Dendritic cell treated with granulocyte-macrophage colony-stimulating factor and Interleukin-4, amounts not matched to agents 40 ng/mL and 50 ng/mL, for 4 days (primary cell): ENCODE results near the gene TMEM259.
A peak's percentile ranks its signal among the peaks of the same experiment; 100 is the strongest.

Experiments used
- H3K27ac Mint-ChIP-seq: one replicate; pipeline ENCODE4 v1.8.0; 2022; ENCODE audit warnings: mild to moderate bottlenecking, mixed read lengths
- H3K27me3 Mint-ChIP-seq: one replicate; pipeline ENCODE4 v1.8.0; 2022; ENCODE audit warnings: mild to moderate bottlenecking, mixed read lengths
- H3K36me3 Mint-ChIP-seq: one replicate; pipeline ENCODE4 v1.8.0; 2022; ENCODE audit warnings: low read depth, mixed read lengths
- H3K4me1 Mint-ChIP-seq: one replicate; pipeline ENCODE4 v1.8.0; 2022; ENCODE audit warnings: low read depth, mixed read lengths
- H3K4me3 Mint-ChIP-seq: one replicate; pipeline ENCODE4 v1.8.0; 2022; ENCODE audit warnings: mild to moderate bottlenecking, moderate library complexity, mixed read lengths
- H3K9me3 Mint-ChIP-seq: one replicate; pipeline ENCODE4 v1.8.0; 2022; ENCODE audit warnings: mixed read lengths
- intact Hi-C: fragments of 100-400 bp; cut with micrococcal nuclease; formaldehyde crosslinking; loops from one replicate; pipeline ENCODE4 v1.15.0; 2022

TMEM259 gene

DNA sequence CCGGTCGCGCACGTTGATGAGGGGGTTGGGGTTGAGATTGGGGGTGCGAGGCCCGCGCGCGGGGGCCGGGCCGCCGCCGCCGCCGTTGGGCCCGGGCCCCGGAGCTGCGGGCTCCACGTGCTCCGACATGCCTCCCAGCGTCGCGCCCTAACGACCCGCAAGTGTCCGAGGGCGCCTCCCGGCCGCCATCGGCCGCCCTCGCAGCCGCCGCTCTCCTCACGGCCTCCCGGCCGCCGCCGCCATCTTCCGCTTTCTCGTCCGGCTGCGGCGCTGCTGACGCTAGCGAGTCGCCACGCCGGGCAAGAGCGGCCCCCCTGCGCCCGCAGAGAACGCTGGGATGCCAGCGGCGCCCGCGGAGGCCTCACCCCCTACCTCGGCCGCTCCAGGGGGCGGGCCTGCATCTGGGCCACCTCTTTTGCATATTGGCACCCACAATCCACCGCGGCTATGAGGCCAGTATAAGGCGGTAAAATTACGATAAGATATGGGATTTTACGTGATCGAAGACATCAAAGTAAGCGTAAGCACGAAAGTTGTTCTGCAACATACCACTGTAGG, at the start of gene TMEM259:
TSS of gene TMEM259 (minus strand) at position 256 of the 558 bp plus-strand sequence. CDS start at position 129, 127 bp downstream.
- Mint-ChIP-seq H3K36me3 (peaks cover 48% of the 10 kb centered on the region), H3K4me1 (peaks cover 59% of the 10 kb centered on the region), H3K27ac (peak within 1 kb of the TSS; percentile 96), H3K4me3 (peak within 1 kb of the TSS; percentile 97), H3K9me3 (no peaks in the 10 kb centered on the region), H3K27me3 (no peaks in the 10 kb centered on the region)
- intact Hi-C loops = loop anchor here (5.0 kb wide), 1 partner anchor 46 kb away; the partner anchor contains the start of gene ARHGAP45

DNA sequence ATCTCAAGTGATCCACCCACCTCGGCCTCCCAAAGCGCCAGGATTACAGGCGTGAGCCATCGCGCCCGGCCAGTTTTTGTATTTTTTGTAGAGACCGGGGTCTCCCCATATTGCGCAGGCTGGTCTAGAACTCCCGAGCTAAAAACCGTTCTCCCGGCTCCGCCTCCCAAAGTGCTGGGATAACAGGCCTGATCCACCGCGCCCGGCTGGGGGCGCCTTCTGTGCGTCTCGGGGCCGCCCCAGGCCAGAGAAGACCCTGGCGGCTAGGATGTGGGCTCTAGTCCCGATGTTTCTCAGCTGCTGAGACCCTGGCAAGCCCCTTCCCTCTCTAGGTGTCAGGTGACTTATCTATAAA, 49.6 kb upstream of the TMEM259 start:
- no peak overlapping the region for H3K4me3 Mint-ChIP-seq

DNA sequence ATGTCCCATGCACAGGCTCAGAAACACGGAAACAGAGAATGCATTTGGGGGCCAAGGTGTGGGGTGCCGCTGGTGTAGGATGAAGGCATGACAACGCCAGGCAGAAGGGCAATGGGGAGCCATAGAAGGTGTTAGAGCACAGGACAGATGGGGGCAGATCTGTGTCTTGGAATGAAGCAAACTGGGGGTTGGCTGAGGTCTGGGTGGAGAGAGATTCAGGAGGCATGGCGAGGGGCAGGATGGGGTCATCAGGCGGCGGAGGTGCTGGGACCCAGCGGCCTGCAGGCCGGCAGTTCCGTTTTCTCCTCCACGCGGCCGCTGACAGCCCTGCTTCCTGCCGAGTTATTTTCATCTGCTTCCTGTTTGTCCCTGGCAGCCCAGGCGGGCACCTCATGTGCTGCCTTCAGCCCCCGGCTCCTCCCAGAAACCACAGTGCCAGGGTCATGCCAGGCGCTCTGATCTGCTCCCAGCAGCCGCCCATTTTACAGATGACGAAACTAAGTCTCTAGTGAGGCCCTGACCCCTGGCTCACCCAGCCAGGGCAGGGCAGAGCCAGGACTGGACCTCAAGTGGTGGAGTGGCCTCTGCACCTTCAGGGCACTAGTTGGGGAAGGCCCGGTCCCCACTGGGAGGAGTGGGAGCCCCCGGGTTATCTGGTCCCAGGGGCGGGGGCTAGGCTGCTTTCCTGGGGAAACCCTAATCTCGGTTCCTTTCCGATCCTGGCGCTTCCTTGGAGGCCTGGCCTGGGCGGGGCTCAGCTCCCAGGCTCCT, 48.3 kb upstream of the TMEM259 start:
- Mint-ChIP-seq H3K4me1 (peaks cover 62% of the 10 kb centered on the region), H3K4me3 (peak overlapping the region; percentile 97), H3K36me3 (peaks cover 67% of the 10 kb centered on the region), H3K9me3 (no peaks in the 10 kb centered on the region), H3K27me3 (no peaks in the 10 kb centered on the region), H3K27ac (peak overlapping the region; percentile 91)
- intact Hi-C loops = loop anchor here (2.0 to 5.0 kb wide), 3 partner anchors 30 to 47 kb away; partner anchors contain the start of genes GPX4, RNU6-2 and TMEM259

More for the DNA sequence above, 49.6 kb upstream of the TMEM259 start:
- no peaks in the 10 kb centered on the region for H3K27me3 Mint-ChIP-seq
- H3K27ac Mint-ChIP-seq = no peak overlapping the region
- H3K4me1 Mint-ChIP-seq = peaks cover 55% of the 10 kb centered on the region
- H3K36me3 Mint-ChIP-seq = peaks cover 75% of the 10 kb centered on the region
- intact Hi-C loops = no loop called here
- no peaks in the 10 kb centered on the region for H3K9me3 Mint-ChIP-seq

DNA sequence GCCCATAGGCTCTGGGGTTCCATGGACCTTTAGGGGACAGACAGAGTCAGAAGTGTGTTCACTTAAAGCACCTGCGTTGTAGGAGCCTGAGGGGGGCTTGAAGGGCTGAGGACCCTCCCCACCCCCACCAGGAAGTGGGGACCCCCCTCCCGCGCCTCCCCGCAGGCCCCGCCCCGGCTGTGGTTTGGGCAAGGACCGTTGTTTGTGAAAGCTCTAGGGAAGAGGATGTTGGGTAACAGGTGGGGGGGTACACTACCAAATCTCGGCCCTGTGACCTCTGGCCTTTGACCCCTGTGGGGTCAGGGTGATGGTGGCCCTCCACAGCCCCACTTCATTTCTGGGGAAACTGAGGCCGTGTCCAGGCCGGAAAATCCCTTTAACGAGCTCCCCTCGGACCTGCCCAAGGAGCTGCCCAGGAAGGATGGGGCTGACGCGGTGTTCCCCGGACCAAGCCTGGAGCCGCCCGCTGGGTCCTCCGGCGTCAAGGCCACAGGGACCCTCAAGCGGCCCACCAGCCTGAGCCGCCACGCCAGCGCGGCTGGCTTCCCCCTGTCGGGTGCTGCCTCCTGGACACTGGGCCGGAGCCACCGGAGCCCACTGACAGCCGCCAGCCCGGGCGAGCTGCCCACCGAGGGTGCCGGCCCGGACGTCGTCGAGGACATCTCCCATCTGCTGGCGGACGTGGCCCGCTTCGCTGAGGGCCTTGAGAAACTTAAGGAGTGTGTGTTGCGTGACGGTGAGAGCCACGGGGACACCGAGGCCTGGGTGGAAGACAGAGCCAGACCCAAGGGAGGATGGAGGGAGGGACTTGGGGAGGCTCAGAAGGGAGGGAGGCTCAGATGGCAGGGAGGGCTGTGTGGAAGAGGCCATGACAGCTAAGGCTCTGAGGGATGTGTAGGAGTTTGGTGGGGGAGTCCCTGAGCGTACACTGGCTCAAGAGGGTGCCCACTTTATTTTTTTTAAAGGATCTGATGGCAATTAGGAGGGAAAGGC, 47.4 kb upstream of the TMEM259 start:
- peaks cover 62% of the 10 kb centered on the region for H3K36me3 Mint-ChIP-seq
- peaks cover 62% of the 10 kb centered on the region for H3K4me1 Mint-ChIP-seq
- intact Hi-C loops = loop anchor here (2.0 to 5.0 kb wide), 3 partner anchors 30 to 46 kb away; partner anchors contain the start of genes GPX4, RNU6-2 and TMEM259
- H3K4me3 Mint-ChIP-seq = peak overlapping the region; percentile 97
- peak overlapping the region; percentile 91 for H3K27ac Mint-ChIP-seq
- peaks cover 4% of the 10 kb centered on the region for H3K27me3 Mint-ChIP-seq
- no peaks in the 10 kb centered on the region for H3K9me3 Mint-ChIP-seq

DNA sequence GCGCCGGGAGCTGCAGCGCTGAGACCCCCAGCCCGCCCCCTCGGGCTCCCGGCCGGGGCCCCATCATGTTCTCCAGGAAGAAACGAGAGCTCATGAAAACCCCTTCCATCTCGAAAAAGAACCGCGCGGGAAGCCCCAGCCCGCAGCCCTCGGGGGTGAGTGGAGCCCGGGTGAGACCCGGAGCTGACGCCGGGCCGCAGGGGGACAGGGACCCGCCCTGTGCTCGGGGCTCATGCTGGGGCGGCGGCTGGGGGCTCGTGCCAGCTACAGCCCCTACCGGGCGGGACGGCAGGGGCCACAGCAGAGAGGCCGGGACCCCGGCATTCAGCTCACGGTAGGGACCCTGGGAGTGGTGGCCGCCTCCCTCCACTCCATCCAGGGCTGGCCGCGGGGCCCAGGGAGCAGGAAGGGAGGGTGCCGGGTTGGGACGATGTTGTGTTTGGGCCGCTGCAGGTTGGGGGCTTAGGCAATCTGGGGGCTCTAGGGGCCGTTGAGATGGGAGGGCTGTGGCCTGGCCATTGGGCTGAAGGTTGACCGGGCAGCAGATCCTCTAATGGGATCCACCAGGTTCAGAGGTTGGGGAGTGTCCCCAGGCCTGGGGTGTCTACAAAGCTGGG, 46.5 kb upstream of the TMEM259 start:
- H3K27me3 Mint-ChIP-seq = peaks cover 4% of the 10 kb centered on the region
- H3K4me1 Mint-ChIP-seq = peaks cover 56% of the 10 kb centered on the region
- H3K4me3 Mint-ChIP-seq = peak overlapping the region; percentile 97
- H3K9me3 Mint-ChIP-seq = no peaks in the 10 kb centered on the region
- intact Hi-C loops = loop anchor here (5.0 kb wide), 2 partner anchors 35 to 45 kb away; partner anchors contain the start of genes GPX4, RNU6-2 and TMEM259
- H3K36me3 Mint-ChIP-seq = peaks cover 58% of the 10 kb centered on the region
- peak overlapping the region; percentile 91 for H3K27ac Mint-ChIP-seq

DNA sequence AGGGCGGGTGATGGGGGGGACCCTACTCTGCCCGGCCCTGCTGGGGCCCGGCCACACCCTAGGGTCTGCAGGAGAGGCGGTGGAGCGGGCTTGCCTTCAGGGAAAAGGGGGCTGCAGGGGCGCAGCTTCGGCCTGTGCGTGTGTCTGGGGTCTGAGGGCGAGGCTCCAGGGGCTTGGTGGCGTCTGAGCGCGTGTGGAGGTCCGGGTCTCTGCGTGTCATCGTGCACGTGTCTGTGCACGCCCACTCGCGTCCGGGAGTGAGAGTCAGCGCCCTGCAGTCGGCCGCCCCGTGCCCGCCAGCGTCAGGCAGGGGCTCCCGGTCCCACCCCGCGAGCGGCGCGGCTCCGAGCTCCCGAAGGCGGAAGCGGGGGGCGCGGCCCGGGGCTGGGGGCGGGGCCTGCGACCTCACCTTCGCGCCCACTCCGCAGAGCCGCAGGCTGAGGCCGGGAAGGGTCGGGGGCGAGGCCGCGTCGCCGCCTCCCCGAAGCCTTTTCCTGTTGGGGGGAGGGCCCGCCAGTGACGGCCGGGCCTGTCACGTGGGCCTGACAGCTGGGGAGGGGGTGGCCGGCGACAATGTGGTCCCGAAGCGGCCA, 45.9 kb upstream of the TMEM259 start, which contains the start of gene ARHGAP45:
TSS of gene ARHGAP45 (plus strand) at position 420 of the 593 bp plus-strand sequence. CDS start 239 bp downstream, outside the sequence.
- Mint-ChIP-seq H3K27me3 (peaks cover 4% of the 10 kb centered on the region), H3K36me3 (peaks cover 58% of the 10 kb centered on the region), H3K27ac (peak within 1 kb of the TSS; percentile 91), H3K9me3 (no peaks in the 10 kb centered on the region), H3K4me3 (peak within 1 kb of the TSS; percentile 97), H3K4me1 (peaks cover 51% of the 10 kb centered on the region)
- intact Hi-C loops = loop anchor here (5.0 kb wide), 2 partner anchors 35 to 45 kb away; partner anchors contain the start of genes GPX4, RNU6-2 and TMEM259

DNA sequence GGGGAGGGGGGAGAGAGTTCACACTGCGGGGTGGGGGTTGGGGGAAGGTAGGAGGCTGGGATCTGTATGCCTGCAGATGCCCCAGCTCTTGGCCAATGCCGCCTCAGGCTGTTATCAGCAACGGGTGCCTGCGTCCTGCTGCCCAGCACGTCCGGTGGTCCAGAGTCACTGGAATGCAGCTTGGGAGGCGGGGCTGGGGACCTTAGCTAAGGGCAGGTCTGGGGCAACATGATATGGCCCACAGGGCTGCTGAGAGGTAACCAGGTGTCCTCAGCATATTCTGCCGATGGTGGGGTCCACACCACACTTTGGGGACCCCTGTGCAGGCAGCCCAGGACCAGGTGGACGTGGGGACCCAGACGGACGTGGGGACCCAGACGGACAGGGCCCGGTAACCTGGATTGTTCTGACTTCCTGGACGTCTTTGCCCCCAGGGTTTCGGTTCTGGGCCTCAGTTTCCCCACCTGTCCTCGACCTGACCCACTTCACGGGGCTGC, 45.4 kb upstream of the TMEM259 start:
- no peaks in the 10 kb centered on the region for H3K9me3 Mint-ChIP-seq
- intact Hi-C loops = loop anchor here (5.0 kb wide), 2 partner anchors 36 to 44 kb away; partner anchors contain the start of genes GPX4, RNU6-2 and TMEM259
- peak overlapping the region; percentile 91 for H3K27ac Mint-ChIP-seq
- peaks cover 47% of the 10 kb centered on the region for H3K4me1 Mint-ChIP-seq
- H3K27me3 Mint-ChIP-seq = peaks cover 4% of the 10 kb centered on the region
- peaks cover 58% of the 10 kb centered on the region for H3K36me3 Mint-ChIP-seq
- peak overlapping the region; percentile 97 for H3K4me3 Mint-ChIP-seq

DNA sequence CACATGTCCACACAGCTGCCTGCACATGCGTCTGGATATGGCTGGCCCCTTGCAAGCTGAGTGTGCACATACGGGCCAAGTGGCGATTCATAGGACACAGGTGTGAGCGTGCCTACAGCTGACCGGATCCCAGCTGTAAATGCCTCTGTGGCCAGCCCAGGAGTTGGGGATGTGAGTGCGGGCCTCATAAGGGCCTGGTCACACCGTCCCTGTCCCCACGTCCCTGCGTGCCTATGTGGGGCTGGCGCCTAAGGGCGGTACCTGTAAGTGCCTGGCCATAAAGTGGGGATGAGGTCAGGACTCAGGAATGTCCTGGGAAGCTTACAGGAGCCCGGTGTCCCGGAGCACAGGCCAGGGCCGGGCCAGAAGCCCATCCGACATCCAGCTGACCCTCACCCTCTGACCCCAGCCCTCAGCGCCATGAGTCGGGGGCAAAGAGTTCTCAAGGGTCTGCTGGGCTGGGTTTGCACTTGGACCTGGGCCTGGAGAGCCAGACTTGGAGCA, 44.7 kb upstream of the TMEM259 start:
- H3K36me3 Mint-ChIP-seq = peaks cover 54% of the 10 kb centered on the region
- H3K4me3 Mint-ChIP-seq = peak overlapping the region; percentile 54
- intact Hi-C loops = loop anchor here (5.0 kb wide), 2 partner anchors 37 to 43 kb away; partner anchors contain the start of genes GPX4, RNU6-2 and TMEM259

DNA sequence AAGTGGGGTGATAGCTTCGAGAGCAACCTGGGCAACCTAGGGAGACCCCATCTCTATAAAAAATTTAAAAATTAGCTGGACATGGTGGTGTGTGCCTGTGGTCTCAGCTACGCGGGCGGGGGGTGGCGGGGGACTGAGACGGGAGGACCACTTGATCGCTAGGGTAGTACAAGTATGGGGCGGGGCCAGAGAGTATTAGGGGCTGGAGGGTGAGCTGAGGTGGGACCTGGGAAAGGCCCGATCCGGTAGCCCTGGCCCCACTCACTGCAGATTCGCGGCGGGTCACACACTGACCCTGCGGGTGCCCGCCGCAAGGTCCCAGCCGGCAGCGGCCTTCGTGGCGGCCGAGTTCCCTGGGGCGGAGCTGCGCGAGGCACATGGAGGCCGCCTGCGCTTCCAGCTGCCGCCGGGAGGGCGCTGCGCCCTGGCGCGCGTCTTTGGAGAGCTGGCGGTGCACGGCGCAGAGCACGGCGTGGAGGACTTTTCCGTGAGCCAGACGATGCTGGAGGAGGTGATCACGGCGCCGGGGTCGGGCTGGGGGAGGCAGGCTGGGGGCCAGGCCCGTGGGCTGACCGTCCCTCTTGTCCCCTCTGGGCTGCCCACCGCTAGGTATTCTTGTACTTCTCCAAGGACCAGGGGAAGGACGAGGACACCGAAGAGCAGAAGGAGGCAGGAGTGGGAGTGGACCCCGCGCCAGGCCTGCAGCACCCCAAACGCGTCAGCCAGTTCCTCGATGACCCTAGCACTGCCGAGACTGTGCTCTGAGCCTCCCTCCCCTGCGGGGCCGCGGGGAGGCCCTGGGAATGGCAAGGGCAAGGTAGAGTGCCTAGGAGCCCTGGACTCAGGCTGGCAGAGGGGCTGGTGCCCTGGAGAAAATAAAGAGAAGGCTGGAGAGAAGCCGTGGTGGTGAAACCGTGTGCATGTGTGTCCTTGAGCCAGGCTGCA, 44.0 kb upstream of the TMEM259 start:
- peak overlapping the region; percentile 41 for H3K27ac Mint-ChIP-seq
- peaks cover 47% of the 10 kb centered on the region for H3K36me3 Mint-ChIP-seq

More for the DNA sequence above, 44.7 kb upstream of the TMEM259 start:
- Mint-ChIP-seq H3K4me1 (peaks cover 47% of the 10 kb centered on the region), H3K27ac (peak overlapping the region; percentile 91), H3K9me3 (no peaks in the 10 kb centered on the region), H3K27me3 (peaks cover 4% of the 10 kb centered on the region)

DNA sequence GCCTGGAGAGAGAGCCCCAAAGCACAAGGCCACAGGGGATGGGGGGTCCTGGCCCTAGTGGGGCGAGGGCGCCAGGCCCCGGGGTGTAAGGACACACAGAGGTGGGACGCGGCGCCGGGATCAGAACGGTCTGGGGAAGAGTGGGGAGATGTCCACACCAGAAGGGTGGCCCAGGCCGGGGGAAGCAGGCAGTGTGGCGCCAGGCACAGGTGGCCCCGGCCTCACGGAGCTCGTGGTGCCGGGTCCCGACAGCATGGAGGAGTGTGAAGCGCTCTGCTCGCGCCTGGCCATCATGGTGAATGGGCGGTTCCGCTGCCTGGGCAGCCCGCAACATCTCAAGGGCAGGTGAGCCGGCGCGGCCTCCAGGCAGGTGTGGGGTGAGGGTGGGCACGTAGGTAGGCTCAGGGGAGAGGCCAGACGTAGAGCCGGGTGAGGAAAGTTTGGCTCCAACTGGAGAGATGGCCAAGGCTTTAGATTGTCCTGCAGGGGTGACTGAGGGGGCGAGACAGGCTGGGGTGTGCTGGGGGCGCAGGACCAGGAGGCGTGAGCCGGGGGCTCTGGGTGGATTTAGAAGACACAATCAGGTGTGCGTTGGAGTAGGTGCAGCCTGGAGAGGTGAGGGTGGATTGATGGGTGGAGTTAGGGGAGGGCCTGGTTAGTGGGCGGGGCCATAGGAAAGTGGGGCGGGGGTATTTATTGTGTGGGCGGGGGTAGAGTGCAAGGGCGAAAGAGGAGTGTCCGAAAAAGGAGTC, 43.2 kb upstream of the TMEM259 start:
- Mint-ChIP-seq H3K36me3 (peaks cover 44% of the 10 kb centered on the region), H3K9me3 (no peaks in the 10 kb centered on the region), H3K4me1 (peaks cover 42% of the 10 kb centered on the region), H3K27ac (peak overlapping the region; percentile 41), H3K27me3 (peaks cover 4% of the 10 kb centered on the region), H3K4me3 (peak overlapping the region; percentile 44)
- intact Hi-C loops = no loop called here

More for the DNA sequence above, 44.0 kb upstream of the TMEM259 start:
- H3K27me3 Mint-ChIP-seq = peaks cover 4% of the 10 kb centered on the region
- intact Hi-C loops = loop anchor here (5.0 kb wide), 2 partner anchors 37 to 43 kb away; partner anchors contain the start of genes GPX4, RNU6-2 and TMEM259
- no peak overlapping the region for H3K4me3 Mint-ChIP-seq
- peaks cover 47% of the 10 kb centered on the region for H3K4me1 Mint-ChIP-seq
- H3K9me3 Mint-ChIP-seq = no peaks in the 10 kb centered on the region
